AG04450 (cell line): ENCODE data around the gene RETREG1. TPM values are rescaled to one million over a fixed set of nuclear protein-coding genes. Genes with fewer than 3 reads are reported as not detected.
A peak's percentile ranks its signal among the peaks of the same experiment; 100 is the strongest.
"Not testable (repeated sequence)": the region's sequence is repeated elsewhere in the genome, so short reads cannot be mapped to it uniquely, and the experiment has no call there.

Experiments used
- CTCF ChIA-PET: fragments of 300-600, 350-600 bp; formaldehyde crosslinking; extraction: SDS; loops from one replicate; lab custom pipeline; 2022; ENCODE audit warnings: antibody characterized with exemption, inconsistent platforms; lab: Charles Lee
- POLR2A ChIA-PET: fragments of 350-600 bp; formaldehyde crosslinking; extraction: SDS; loops from one replicate; lab custom pipeline; 2021; ENCODE audit warnings: antibody characterized with exemption, inconsistent platforms; lab: Yijun Ruan, JAX
- DNase-seq: peaks from one replicate; pipeline ENCODE4 v3.0.0-alpha.2; 2011; ENCODE audit warnings: low read depth, low spot score
- H3K27ac ChIP-seq: one replicate; pipeline ENCODE4 v1.5.1; 2012; ENCODE audit warnings: low read depth, low read length, control low read depth
- H3K27me3 ChIP-seq: one replicate; pipeline ENCODE4 v1.6.0; 2012; ENCODE audit warnings: low read length; ENCODE audit not compliant: control insufficient read depth, insufficient read depth
- H3K4me3 ChIP-seq: 2 replicates; pipeline ENCODE4 v1.5.1; 2011; ENCODE audit warnings: mild to moderate bottlenecking, low read depth, low read length, control low read depth
- H3K9me3 ChIP-seq: 2 replicates; pipeline ENCODE4 v1.5.1; 2012; ENCODE audit warnings: low read length; ENCODE audit not compliant: control insufficient read depth, insufficient read depth
- polyA plus RNA-seq: library from polyadenylated mRNA; depleted of rRNA; stranded (reverse); fragments of >200 nt; gene quantifications from 2 replicates; pipeline ENCODE4 v1.2.3, GENCODE V29; 2011
- TF ChIP-seq, protein P1 (sequence below): IDR thresholded peaks from 2 replicates; pipeline ENCODE4 v1.5.1; 2011; ENCODE audit warnings: low read depth, low read length, control low read depth, inconsistent platforms

RETREG1 gene
- polyA plus RNA-seq, 1 experiment, result 0.14 TPM

DNA sequence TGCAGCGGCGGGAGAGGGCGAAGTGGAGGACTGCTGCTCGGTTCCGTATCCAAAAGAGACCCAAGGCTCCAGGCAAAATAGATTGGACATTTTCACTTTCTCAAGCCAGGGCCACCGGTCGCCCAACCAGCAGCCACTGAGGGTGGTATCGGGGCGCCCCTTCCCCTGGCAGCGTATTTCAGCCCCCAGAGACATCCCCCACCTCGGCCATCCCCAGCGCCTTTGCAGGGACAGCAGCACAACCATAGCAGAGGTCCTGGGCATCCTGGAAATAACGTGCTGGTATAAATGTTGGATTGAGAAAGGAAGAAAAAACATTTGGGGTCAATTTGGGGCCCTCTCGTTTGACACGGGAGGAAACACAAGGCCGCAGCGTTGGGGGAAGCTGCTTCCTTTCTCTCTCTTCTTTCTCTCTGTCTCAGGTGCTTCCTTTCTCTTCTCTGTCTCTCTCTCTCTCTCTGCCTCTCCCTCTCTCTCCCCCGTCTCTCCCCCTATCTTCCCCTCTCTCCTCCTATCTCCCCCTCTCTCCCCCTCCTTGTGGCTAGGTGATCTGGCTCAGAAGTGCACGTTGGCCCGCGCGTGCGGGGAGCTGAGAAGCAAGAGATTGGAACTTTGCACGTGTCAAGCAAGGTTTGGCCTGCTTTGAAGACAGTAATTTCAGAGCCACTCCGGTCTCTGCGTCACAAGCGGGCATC lies 624 bp upstream of the RETREG1 start:
- TF ChIP-seq, protein P1, sequence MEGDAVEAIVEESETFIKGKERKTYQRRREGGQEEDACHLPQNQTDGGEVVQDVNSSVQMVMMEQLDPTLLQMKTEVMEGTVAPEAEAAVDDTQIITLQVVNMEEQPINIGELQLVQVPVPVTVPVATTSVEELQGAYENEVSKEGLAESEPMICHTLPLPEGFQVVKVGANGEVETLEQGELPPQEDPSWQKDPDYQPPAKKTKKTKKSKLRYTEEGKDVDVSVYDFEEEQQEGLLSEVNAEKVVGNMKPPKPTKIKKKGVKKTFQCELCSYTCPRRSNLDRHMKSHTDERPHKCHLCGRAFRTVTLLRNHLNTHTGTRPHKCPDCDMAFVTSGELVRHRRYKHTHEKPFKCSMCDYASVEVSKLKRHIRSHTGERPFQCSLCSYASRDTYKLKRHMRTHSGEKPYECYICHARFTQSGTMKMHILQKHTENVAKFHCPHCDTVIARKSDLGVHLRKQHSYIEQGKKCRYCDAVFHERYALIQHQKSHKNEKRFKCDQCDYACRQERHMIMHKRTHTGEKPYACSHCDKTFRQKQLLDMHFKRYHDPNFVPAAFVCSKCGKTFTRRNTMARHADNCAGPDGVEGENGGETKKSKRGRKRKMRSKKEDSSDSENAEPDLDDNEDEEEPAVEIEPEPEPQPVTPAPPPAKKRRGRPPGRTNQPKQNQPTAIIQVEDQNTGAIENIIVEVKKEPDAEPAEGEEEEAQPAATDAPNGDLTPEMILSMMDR, result no peak
- ChIA-PET POLR2A (no interaction called here), CTCF (no interaction called here)
- no peak for DNase-seq
- Histone ChIP-seq H3K9me3 (no peaks in the 10 kb centered on the region), H3K27ac (no peak overlapping the region), H3K27me3 (peaks cover 31% of the 10 kb centered on the region), H3K4me3 (peak overlapping the region; percentile 49)

DNA sequence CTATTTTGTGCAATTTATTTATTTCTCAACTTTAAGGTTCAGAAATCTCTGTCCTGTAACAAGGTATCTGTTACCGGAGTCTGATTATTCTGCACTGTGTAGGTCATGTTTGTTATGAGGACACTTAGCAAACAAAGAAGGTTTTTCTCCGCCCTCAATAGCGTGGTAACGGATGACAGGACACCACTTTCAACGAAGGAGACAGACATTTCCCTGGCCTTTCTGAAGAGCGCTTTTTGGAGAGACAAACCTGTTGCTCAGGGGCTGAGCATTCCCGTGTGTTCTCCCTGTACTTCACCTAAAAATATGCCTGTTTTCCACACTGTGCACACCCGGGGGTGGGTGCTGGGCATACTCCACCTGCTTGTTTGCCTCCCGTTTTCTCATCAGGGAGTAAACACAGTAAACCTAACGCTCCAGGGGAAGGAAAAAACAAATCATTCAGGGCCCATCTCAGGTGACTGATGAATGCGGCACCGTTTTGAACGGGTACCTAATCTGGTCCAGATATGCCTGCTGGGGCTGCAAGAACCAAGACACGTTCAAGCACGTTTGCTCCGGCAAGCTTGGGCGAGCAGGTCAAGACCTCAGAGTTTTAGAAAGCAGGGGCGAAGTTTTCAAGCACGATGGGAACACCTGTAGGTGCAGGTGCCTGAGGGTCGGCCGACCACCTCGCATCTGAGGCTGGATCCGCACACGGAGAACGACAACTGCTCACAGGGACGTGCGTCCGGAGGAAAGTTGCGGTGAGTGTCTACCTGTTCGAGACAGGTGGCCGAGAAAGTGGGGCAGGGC lies 859 bp downstream of the RETREG1 start:
- DNase-seq, result no peak
- H3K27me3 ChIP-seq, result peaks cover 27% of the 10 kb centered on the region
- no peak overlapping the region for H3K27ac ChIP-seq
- H3K4me3 ChIP-seq, result peak overlapping the region; percentile 51
- no peaks in the 10 kb centered on the region for H3K9me3 ChIP-seq
- ChIA-PET POLR2A (no interaction called here), CTCF (no interaction called here)
- TF ChIP-seq, protein P1, result no peak

DNA sequence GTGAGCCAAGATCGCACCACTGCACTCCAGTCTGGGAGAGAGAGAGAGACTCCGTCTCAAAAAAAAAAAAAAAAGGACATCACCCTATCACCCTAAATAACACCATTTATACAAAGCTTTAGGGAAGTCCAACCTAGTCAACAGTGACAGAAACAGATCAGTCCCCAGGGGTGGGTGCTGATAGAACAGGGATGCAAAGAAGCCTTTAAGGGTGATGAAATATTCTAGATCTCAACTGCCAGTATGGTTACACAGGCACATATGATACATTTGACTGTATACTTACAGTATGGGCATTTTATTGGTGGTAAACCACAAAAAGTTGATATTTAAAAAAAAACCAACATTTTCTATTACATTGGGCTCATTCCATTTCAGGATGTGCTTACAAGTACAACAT lies 4.8 kb downstream of the RETREG1 start:
- Histone ChIP-seq H3K9me3 (no peaks in the 10 kb centered on the region), H3K4me3 (no peak overlapping the region), H3K27me3 (peaks cover 15% of the 10 kb centered on the region), H3K27ac (no peak overlapping the region)
- ChIA-PET CTCF (no interaction called here), POLR2A (no interaction called here)
- no peak for DNase-seq
- TF ChIP-seq, protein P1, result no peak

DNA sequence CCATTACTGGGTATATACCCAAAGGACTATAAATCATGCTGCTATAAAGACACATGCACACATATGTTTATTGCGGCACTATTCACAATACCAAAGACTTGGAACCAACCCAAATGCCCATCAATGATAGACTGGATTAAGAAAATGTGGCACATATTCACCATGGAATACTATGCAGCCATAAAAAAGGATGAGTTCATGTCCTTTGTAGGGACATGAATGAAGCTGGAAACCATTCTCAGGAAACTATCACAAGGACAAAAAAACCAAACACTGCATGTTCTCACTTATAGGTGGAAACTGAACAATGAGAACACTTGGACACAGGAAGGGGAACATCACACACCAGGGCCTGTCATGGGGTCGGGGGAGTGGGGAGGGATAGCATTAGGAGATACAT lies 5.9 kb downstream of the RETREG1 start:
- H3K9me3 ChIP-seq, H3K27me3 ChIP-seq, H3K27ac ChIP-seq, CTCF ChIA-PET, H3K4me3 ChIP-seq, DNase-seq, POLR2A ChIA-PET: not testable (repeated sequence)

DNA sequence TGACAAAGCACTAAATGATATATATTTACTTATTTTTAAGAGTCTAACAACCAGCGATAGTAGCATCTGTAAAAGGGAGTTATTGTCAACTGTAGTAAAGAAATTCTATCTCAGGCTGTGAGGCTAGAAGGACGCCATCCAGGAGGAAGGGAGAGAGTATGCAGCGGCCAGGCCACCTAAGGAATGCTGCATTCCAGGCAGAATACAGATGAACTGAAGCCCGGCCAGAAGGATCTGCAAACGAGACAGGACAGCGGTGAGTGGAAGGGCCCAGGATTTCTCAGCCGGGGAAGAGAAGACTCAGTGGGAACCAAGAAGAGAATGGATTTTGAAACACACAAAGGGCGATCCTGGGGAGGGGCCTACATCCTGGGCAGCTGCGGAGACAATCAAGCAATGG lies 7.4 kb downstream of the RETREG1 start:
- TF ChIP-seq, protein P1, result no peak
- POLR2A ChIA-PET, result no interaction called here
- Histone ChIP-seq H3K4me3 (no peak overlapping the region), H3K9me3 (no peaks in the 10 kb centered on the region), H3K27me3 (peaks cover 3% of the 10 kb centered on the region), H3K27ac (no peak overlapping the region)
- CTCF ChIA-PET, result no interaction called here
- no peak for DNase-seq
